ENCODE measurements around the gene TRMT61A.
A peak's percentile ranks its signal among the peaks of the same experiment; 100 is the strongest.

TRMT61A gene

GRCh38 chr14:103528587-103529382 is at the start of gene TRMT61A:
Gene TRMT61A, plus strand, starts transcription at chr14:103529196. Its CDS starts 783 bp downstream, at chr14:103529979.
- peak; percentile 94 for DNase-seq (ENCODE audit: low spot score)

- DNase-seq (ENCODE audit: low spot score), result no peak
Observed at GRCh38 chr14:103480595-103480994, 48.4 kb upstream of the TRMT61A start.

GRCh38 chr14:103483600-103483999 is 45.4 kb upstream of the TRMT61A start:
- no peak for DNase-seq (ENCODE audit: low spot score)

- no peak for DNase-seq (ENCODE audit: low spot score)
Observed at GRCh38 chr14:103485504-103485903, 43.5 kb upstream of the TRMT61A start.

GRCh38 chr14:103488071-103488470 is 40.9 kb upstream of the TRMT61A start:
- no peak for DNase-seq (ENCODE audit: low spot score)

- DNase-seq (ENCODE audit: low spot score), result no peak
Observed at GRCh38 chr14:103488960-103489359, 40.0 kb upstream of the TRMT61A start.

- no peak for DNase-seq (ENCODE audit: low spot score)
Observed at GRCh38 chr14:103489621-103490020, 39.4 kb upstream of the TRMT61A start.

GRCh38 chr14:103491691-103492090 is 37.3 kb upstream of the TRMT61A start:
- no peak for DNase-seq (ENCODE audit: low spot score)

GRCh38 chr14:103492156-103492925 is 36.7 kb upstream of the TRMT61A start:
- DNase-seq (ENCODE audit: low spot score), result no peak

- no peak for DNase-seq (ENCODE audit: low spot score)
Observed at GRCh38 chr14:103495854-103496253, 33.1 kb upstream of the TRMT61A start.

GRCh38 chr14:103496776-103497175 is 32.2 kb upstream of the TRMT61A start:
- no peak for DNase-seq (ENCODE audit: low spot score)

GRCh38 chr14:103499709-103500108 is 29.3 kb upstream of the TRMT61A start:
- no peak for DNase-seq (ENCODE audit: low spot score)

- DNase-seq (ENCODE audit: low spot score), result peak; percentile 58
Observed at GRCh38 chr14:103500148-103500990, 28.6 kb upstream of the TRMT61A start.

GRCh38 chr14:103501041-103501870 is 27.7 kb upstream of the TRMT61A start:
- no peak for DNase-seq (ENCODE audit: low spot score)

- DNase-seq (ENCODE audit: low spot score), result no peak
Observed at GRCh38 chr14:103501921-103502669, 26.9 kb upstream of the TRMT61A start.

GRCh38 chr14:103502877-103503276 is 26.1 kb upstream of the TRMT61A start:
- no peak for DNase-seq (ENCODE audit: low spot score)

- no peak for DNase-seq (ENCODE audit: low spot score)
Observed at GRCh38 chr14:103503296-103503695, 25.7 kb upstream of the TRMT61A start.

- DNase-seq (ENCODE audit: low spot score), result no peak
Observed at GRCh38 chr14:103504991-103505565, 23.9 kb upstream of the TRMT61A start.

- no peak for DNase-seq (ENCODE audit: low spot score)
Observed at GRCh38 chr14:103507751-103508150, 21.2 kb upstream of the TRMT61A start.

Data from COLO829 (cell line).